ENCODE measurements around the gene IBTK.
"Not testable (repeated sequence)": the region's sequence is repeated elsewhere in the genome, so short reads cannot be mapped to it uniquely, and the experiment has no call there.

DNA sequence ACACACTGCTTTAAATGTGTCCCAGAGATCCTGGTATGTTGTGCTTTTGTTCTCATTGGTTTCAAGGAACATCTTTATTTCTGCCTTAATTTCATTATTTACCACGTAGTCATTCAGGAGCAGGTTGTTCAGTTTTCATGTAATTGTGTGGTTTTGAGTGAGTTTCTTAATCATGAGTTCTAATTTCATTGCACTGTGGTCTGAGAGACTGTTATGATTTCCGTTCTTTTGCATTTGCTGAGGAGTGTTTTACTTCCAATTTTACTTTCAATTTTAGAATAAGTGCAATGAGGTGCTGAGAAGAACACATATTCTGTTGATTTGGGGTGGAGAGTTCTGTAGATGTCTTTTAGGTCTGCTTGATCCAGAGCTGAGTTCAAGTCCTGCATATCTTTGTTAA is 34.0 kb upstream of the IBTK start:
- TF ChIP-seq POLR2A (IDR thresholded peaks at IDR 0.05; ENCODE audit: low read depth, low read length); POLR2AphosphoS5 (IDR thresholded peaks at IDR 0.05; ENCODE audit: low read depth, low read length); TAF1 (IDR thresholded peaks at IDR 0.05; ENCODE audit: low read depth, low read length); SPI1 (IDR thresholded peaks at IDR 0.05; ENCODE audit: low read depth, low read length); POU2F2 (IDR thresholded peaks at IDR 0.05; ENCODE audit: low read depth, low read length); PAX5 (IDR thresholded peaks at IDR 0.05; ENCODE audit: insufficient read depth, low read length, severe bottlenecking): not testable (repeated sequence)

Data from GM12891 (cell line).